ENCODE measurements around the gene SLC39A9.

- TF ChIP-seq YY1 (IDR thresholded peaks at IDR 0.05; ENCODE audit: insufficient read depth, insufficient read length) (no peak), SUZ12 (IDR thresholded peaks at IDR 0.05; ENCODE audit: extremely low read depth, insufficient read depth, insufficient read length) (no peak), ZNF274 (IDR thresholded peaks at IDR 0.05; ENCODE audit: low read depth, low read length) (no peak)
These were observed 42.7 kb upstream of the SLC39A9 start for GRCh38 chr14:69355607-69356281.
